ENCODE data around the gene UTP11.

GRCh38 chr1:38029081-38029681 lies 16.6 kb downstream of the UTP11 start:
- TF ChIP-seq CTCF (IDR thresholded peaks at IDR 0.05) (no peak), POLR2A (IDR thresholded peaks at IDR 0.05) (no peak)
